Vagina (tissue), 2 donors: ENCODE data around the gene DDX39B. TPM values are rescaled to one million over a fixed set of nuclear protein-coding genes. Genes with fewer than 3 reads are reported as not detected.

ENCODE experiments used
- DNase-seq, 2 donors: peaks; one replicate each; pipeline ENCODE4 v3.0.0-alpha.2; 2017; ENCODE audit errors: extremely low spot score in 2 of 2
- H3K27ac ChIP-seq: fragments of 200-600 bp; sonication (generic); one replicate; pipeline ENCODE4 v1.5.1; 2019
- H3K27me3 ChIP-seq: fragments of 200-600 bp; sonication (generic); one replicate; pipeline ENCODE4 v1.5.1; 2019
- H3K36me3 ChIP-seq, 2 donors: fragments of 200-600 bp; sonication (generic); one replicate each; pipeline ENCODE4 v1.5.1; 2017 to 2019
- H3K4me1 ChIP-seq: fragments of 200-600 bp; sonication (generic); one replicate; pipeline ENCODE4 v1.5.1; 2019
- H3K4me3 ChIP-seq, 2 donors: fragments of 200-600 bp; sonication (generic); 1 replicate in 1 of 2; 2 replicates in 1 of 2; pipeline ENCODE4 v1.5.1; 2016 to 2019
- H3K9me3 ChIP-seq: fragments of 200-600 bp; sonication (generic); one replicate; pipeline ENCODE4 v1.5.1; 2019
- CTCF ChIP-seq, 3 experiments: fragments of 450-650 bp in 2 of 3; fragments of 200-600 bp in 1 of 3; sonication (generic) in 1 of 3; IDR thresholded peaks; one replicate each; pipeline ENCODE4 v1.5.1; 2017 to 2019; ENCODE audit warnings: antibody characterized with exemption in 3 of 3, mild to moderate bottlenecking in 2 of 3, moderate library complexity in 2 of 3
- POLR2A ChIP-seq, 2 donors: fragments of 450-650 bp; IDR thresholded peaks; one replicate each; pipeline ENCODE4 v1.6.1; 2017; ENCODE audit warnings: antibody characterized with exemption in 2 of 2, mild to moderate bottlenecking in 2 of 2, moderate library complexity in 2 of 2
- POLR2AphosphoS5 ChIP-seq, 2 donors: sonication (generic); formaldehyde crosslinking; IDR thresholded peaks; one replicate each; pipeline ENCODE4 v1.9.0; 2017; ENCODE audit warnings: antibody characterized with exemption in 2 of 2, mild to moderate bottlenecking in 2 of 2, low read depth in 1 of 2; ENCODE audit not compliant: insufficient read depth in 1 of 2
- intact Hi-C: fragments of 100-400 bp; cut with DNase I; formaldehyde crosslinking; loops from one replicate; pipeline ENCODE4 v1.15.1; 2023
- total RNA-seq: library from RNA; depleted of rRNA; stranded (reverse); fragments of >200 nt; gene quantifications from one replicate; pipeline ENCODE4 v1.2.3, GENCODE V29; 2016

Gene DDX39B
- total RNA-seq, 1 donor from 2014 or later, result 299 TPM

- DNase-seq, result peak in 1 of 2 donors; percentile 98
- Histone ChIP-seq H3K4me1 (peaks cover 40% of the 10 kb centered on the region), H3K27me3 (no peaks in the 10 kb centered on the region), H3K27ac (peak within 1 kb of the TSS; percentile 83), H3K4me3 (peak within 1 kb of the TSS; percentile 36 to 46), H3K9me3 (no peaks in the 10 kb centered on the region), H3K36me3 (peaks cover 0 to 6% of the 10 kb centered on the region in 2 donors)
- intact Hi-C loops, result loop anchor here (2.0 kb wide), 1 partner anchor 52 kb away; no protein-coding TSS in a partner anchor
- TF ChIP-seq CTCF (IDR thresholded peaks at IDR 0.05), result peak; percentile 97 to 99 (median 99)
- no peak for TF ChIP-seq POLR2A (IDR thresholded peaks at IDR 0.05)
- peak in 1 of 2 donors; percentile 78 for TF ChIP-seq POLR2AphosphoS5 (IDR thresholded peaks at IDR 0.05; ENCODE audit: insufficient read depth in 1 of 2, low read depth in 1 of 2)
These were observed 4.6 kb upstream of the DDX39B start, which contains the start of gene ATP6V1G2 for GRCh38 chr6:31546339-31546957. Gene ATP6V1G2 (minus strand): TSS chr6:31546608. CDS start chr6:31546559, 49 bp downstream.

- H3K27ac ChIP-seq, result no peak overlapping the region
- H3K4me3 ChIP-seq, result no peak overlapping the region
- intact Hi-C loops, result no loop called here
- peaks cover 48% of the 10 kb centered on the region for H3K4me1 ChIP-seq
- no peak for DNase-seq
- no peak for TF ChIP-seq POLR2AphosphoS5 (IDR thresholded peaks at IDR 0.05; ENCODE audit: insufficient read depth in 1 of 2, low read depth in 1 of 2)
- no peak for TF ChIP-seq CTCF (IDR thresholded peaks at IDR 0.05)
- no peak for TF ChIP-seq POLR2A (IDR thresholded peaks at IDR 0.05)
- no peaks in the 10 kb centered on the region for H3K9me3 ChIP-seq
- no peaks in the 10 kb centered on the region for H3K27me3 ChIP-seq
- H3K36me3 ChIP-seq, result peaks cover 0 to 6% of the 10 kb centered on the region in 2 donors
These were observed 3.5 kb upstream of the DDX39B start for GRCh38 chr6:31545291-31545690.

GRCh38 chr6:31544676-31545075 is 2.9 kb upstream of the DDX39B start:
- H3K36me3 ChIP-seq, result peaks cover 0 to 8% of the 10 kb centered on the region in 2 donors
- H3K9me3 ChIP-seq, result no peaks in the 10 kb centered on the region
- H3K4me1 ChIP-seq, result peaks cover 54% of the 10 kb centered on the region
- no peak overlapping the region for H3K27ac ChIP-seq
- no peak overlapping the region for H3K4me3 ChIP-seq
- intact Hi-C loops, result no loop called here
- no peak for TF ChIP-seq POLR2A (IDR thresholded peaks at IDR 0.05)
- TF ChIP-seq POLR2AphosphoS5 (IDR thresholded peaks at IDR 0.05; ENCODE audit: insufficient read depth in 1 of 2, low read depth in 1 of 2), result no peak
- TF ChIP-seq CTCF (IDR thresholded peaks at IDR 0.05), result no peak
- no peak for DNase-seq
- no peaks in the 10 kb centered on the region for H3K27me3 ChIP-seq

GRCh38 chr6:31543639-31544038 is 1.8 kb upstream of the DDX39B start:
- Histone ChIP-seq H3K27ac (no peak overlapping the region), H3K4me1 (peaks cover 60% of the 10 kb centered on the region)
- intact Hi-C loops, result no loop called here

GRCh38 chr6:31541059-31541657 is 645 bp downstream of the DDX39B start:
- peaks cover 48% of the 10 kb centered on the region for H3K4me1 ChIP-seq

More at GRCh38 chr6:31543639-31544038, 1.8 kb upstream of the DDX39B start:
- Histone ChIP-seq H3K27me3 (no peaks in the 10 kb centered on the region), H3K9me3 (no peaks in the 10 kb centered on the region), H3K36me3 (peaks cover 0 to 13% of the 10 kb centered on the region in 2 donors), H3K4me3 (no peak overlapping the region)
- no peak for DNase-seq
- no peak for TF ChIP-seq POLR2A (IDR thresholded peaks at IDR 0.05)

More at GRCh38 chr6:31541059-31541657, 645 bp downstream of the DDX39B start:
- Histone ChIP-seq H3K36me3 (peaks cover 0 to 38% of the 10 kb centered on the region in 2 donors), H3K4me3 (peak overlapping the region; percentile 70 to 85), H3K27ac (peak overlapping the region; percentile 97), H3K9me3 (no peaks in the 10 kb centered on the region), H3K27me3 (no peaks in the 10 kb centered on the region)
- intact Hi-C loops, result no loop called here
- DNase-seq, result no peak
- TF ChIP-seq CTCF (IDR thresholded peaks at IDR 0.05), result no peak
- TF ChIP-seq POLR2AphosphoS5 (IDR thresholded peaks at IDR 0.05; ENCODE audit: insufficient read depth in 1 of 2, low read depth in 1 of 2), result no peak
- TF ChIP-seq POLR2A (IDR thresholded peaks at IDR 0.05), result no peak
